GM19468 (cell line): ENCODE data around the gene PRR12.

Experiments used
- ATAC-seq: cut with Tn5 transposase; IDR thresholded peaks from one replicate; pipeline ENCODE4 v1.9.1; 2021; ENCODE audit warnings: mild to moderate bottlenecking, moderate library complexity, moderate number of reproducible peaks; ENCODE audit not compliant: unreplicated experiment; ENCODE audit errors: extremely low read depth

Gene PRR12

GRCh38 chr19:49589502-49589905 is 1.5 kb upstream of the PRR12 start:
- ATAC-seq, result no peak

- ATAC-seq, result peak; percentile 28
Observed at GRCh38 chr19:49590071-49590970, 661 bp upstream of the PRR12 start.

GRCh38 chr19:49591731-49592485 is 926 bp downstream of the PRR12 start:
- no peak for ATAC-seq

GRCh38 chr19:49592486-49593232 is 1.7 kb downstream of the PRR12 start:
- no peak for ATAC-seq

GRCh38 chr19:49593233-49594113 is 2.5 kb downstream of the PRR12 start:
- no peak for ATAC-seq

- ATAC-seq, result no peak
Observed at GRCh38 chr19:49594157-49594992, 3.4 kb downstream of the PRR12 start.

GRCh38 chr19:49594993-49595818 is 4.2 kb downstream of the PRR12 start:
- ATAC-seq, result no peak

GRCh38 chr19:49595819-49596404 is 4.9 kb downstream of the PRR12 start:
- ATAC-seq, result no peak

GRCh38 chr19:49596407-49596806 is 5.4 kb downstream of the PRR12 start:
- no peak for ATAC-seq

GRCh38 chr19:49596954-49597702 is 6.1 kb downstream of the PRR12 start:
- ATAC-seq, result no peak

- no peak for ATAC-seq
Observed at GRCh38 chr19:49597703-49597974, 6.7 kb downstream of the PRR12 start.

- ATAC-seq, result no peak
Observed at GRCh38 chr19:49599378-49600295, 8.7 kb downstream of the PRR12 start.

- no peak for ATAC-seq
Observed at GRCh38 chr19:49601482-49602038, 10.6 kb downstream of the PRR12 start.

- no peak for ATAC-seq
Observed at GRCh38 chr19:49602806-49603205, 11.8 kb downstream of the PRR12 start.

GRCh38 chr19:49605605-49606004 is 14.6 kb downstream of the PRR12 start:
- no peak for ATAC-seq
